Astrocyte (in vitro differentiated cells and primary cell): ENCODE measurements around the gene TMEM101. TPM values are rescaled to one million over a fixed set of nuclear protein-coding genes. Genes with fewer than 3 reads are reported as not detected.

Experiments used
- DNase-seq: peaks from one replicate; pipeline ENCODE4 v3.0.0-alpha.2; 2010; ENCODE audit warnings: low read depth
- FAIRE-seq: peaks from 2 replicates; lab custom pipeline; 2011; peaks lifted over from hg19 to GRCh38; lab: Jason Lieb, UNC
- H2AFZ ChIP-seq: 2 replicates; pipeline ENCODE4 v1.6.0; 2012; ENCODE audit warnings: low read depth, low read length, inconsistent platforms
- H3K27ac ChIP-seq: 2 replicates; pipeline ENCODE4 v1.5.1; 2011; ENCODE audit warnings: low read depth, low read length, inconsistent platforms
- H3K27me3 ChIP-seq: 2 replicates; pipeline ENCODE4 v1.6.0; 2011; ENCODE audit warnings: low read length, inconsistent platforms; ENCODE audit not compliant: insufficient read depth
- H3K36me3 ChIP-seq: 2 replicates; pipeline ENCODE4 v1.5.1; 2011; ENCODE audit warnings: low read length, inconsistent platforms; ENCODE audit not compliant: insufficient read depth
- H3K4me1 ChIP-seq: 2 replicates; pipeline ENCODE4 v1.5.1; 2011; ENCODE audit warnings: low read length, inconsistent platforms; ENCODE audit not compliant: insufficient read depth
- H3K4me2 ChIP-seq: 2 replicates; pipeline ENCODE4 v1.6.0; 2012; ENCODE audit warnings: low read length, inconsistent platforms
- H3K4me3 ChIP-seq: 2 replicates; pipeline ENCODE4 v1.5.1; 2011; ENCODE audit warnings: low read depth, mild to moderate bottlenecking, low read length, inconsistent platforms; ENCODE audit not compliant: insufficient read depth
- H3K79me2 ChIP-seq: 2 replicates; pipeline ENCODE4 v1.6.0; 2012; ENCODE audit warnings: mild to moderate bottlenecking, low read length, inconsistent platforms; ENCODE audit not compliant: insufficient read depth
- H3K9ac ChIP-seq: 2 replicates; pipeline ENCODE4 v1.6.0; 2012; ENCODE audit warnings: mild to moderate bottlenecking, low read length, inconsistent platforms
- H3K9me3 ChIP-seq: 2 replicates; pipeline ENCODE4 v1.5.1; 2012; ENCODE audit warnings: low read depth, mild to moderate bottlenecking, low read length, inconsistent platforms; ENCODE audit not compliant: insufficient read depth
- H4K20me1 ChIP-seq: 2 replicates; pipeline ENCODE4 v1.6.0; 2012; ENCODE audit warnings: low read length, inconsistent platforms; ENCODE audit not compliant: insufficient read depth
- H3K27ac Mint-ChIP-seq: one replicate; pipeline ENCODE4 v1.8.0; 2021; ENCODE audit warnings: mild to moderate bottlenecking, mixed read lengths; ENCODE audit not compliant: unreplicated experiment
- H3K27me3 Mint-ChIP-seq: one replicate; pipeline ENCODE4 v1.8.0; 2021; ENCODE audit warnings: low read depth, mixed read lengths; ENCODE audit not compliant: unreplicated experiment
- H3K36me3 Mint-ChIP-seq: one replicate; pipeline ENCODE4 v1.8.0; 2021; ENCODE audit warnings: low read depth, mixed read lengths; ENCODE audit not compliant: unreplicated experiment
- H3K4me1 Mint-ChIP-seq: one replicate; pipeline ENCODE4 v1.8.0; 2021; ENCODE audit warnings: low read depth, mixed read lengths; ENCODE audit not compliant: unreplicated experiment
- H3K4me3 Mint-ChIP-seq: one replicate; pipeline ENCODE4 v1.8.0; 2021; ENCODE audit warnings: mild to moderate bottlenecking, moderate library complexity, mixed read lengths; ENCODE audit not compliant: unreplicated experiment
- H3K9me3 Mint-ChIP-seq: one replicate; pipeline ENCODE4 v1.8.0; 2021; ENCODE audit warnings: mild to moderate bottlenecking, mixed read lengths; ENCODE audit not compliant: unreplicated experiment
- EZH2 ChIP-seq: IDR thresholded peaks from 2 replicates; pipeline ENCODE4 v1.6.1; 2012; ENCODE audit warnings: mild to moderate bottlenecking, low read length, inconsistent platforms; ENCODE audit not compliant: insufficient read depth
- total RNA-seq: library from RNA; stranded (reverse); gene quantifications from 2 replicates; pipeline ENCODE4 v1.2.1, GENCODE V29; 2021
- TF ChIP-seq, protein P1 (sequence below): IDR thresholded peaks from 2 replicates; pipeline ENCODE4 v1.5.1; 2011; ENCODE audit warnings: low read depth, mild to moderate bottlenecking, inconsistent platforms, low read length, moderate library complexity; ENCODE audit not compliant: insufficient read depth

TMEM101 gene
- total RNA-seq, 1 donor from 2014 or later = 17.1 TPM

- peak overlapping the region; percentile 20 for H3K4me3 ChIP-seq
- H3K4me3 Mint-ChIP-seq = no peak overlapping the region
These were observed 20.3 kb downstream of the TMEM101 start for GRCh38 chr17:43994272-43995149.

GRCh38 chr17:43992641-43993040 lies 22.1 kb downstream of the TMEM101 start:
- no peak overlapping the region for H3K9ac ChIP-seq
- H3K4me2 ChIP-seq = no peak overlapping the region
- Mint-ChIP-seq H3K27ac (no peak overlapping the region), H3K9me3 (peaks cover under 1% of the 10 kb centered on the region), H3K36me3 (no peaks in the 10 kb centered on the region), H3K4me3 (no peak overlapping the region), H3K4me1 (no peaks in the 10 kb centered on the region), H3K27me3 (peaks cover 22% of the 10 kb centered on the region)
- TF ChIP-seq, protein P1, sequence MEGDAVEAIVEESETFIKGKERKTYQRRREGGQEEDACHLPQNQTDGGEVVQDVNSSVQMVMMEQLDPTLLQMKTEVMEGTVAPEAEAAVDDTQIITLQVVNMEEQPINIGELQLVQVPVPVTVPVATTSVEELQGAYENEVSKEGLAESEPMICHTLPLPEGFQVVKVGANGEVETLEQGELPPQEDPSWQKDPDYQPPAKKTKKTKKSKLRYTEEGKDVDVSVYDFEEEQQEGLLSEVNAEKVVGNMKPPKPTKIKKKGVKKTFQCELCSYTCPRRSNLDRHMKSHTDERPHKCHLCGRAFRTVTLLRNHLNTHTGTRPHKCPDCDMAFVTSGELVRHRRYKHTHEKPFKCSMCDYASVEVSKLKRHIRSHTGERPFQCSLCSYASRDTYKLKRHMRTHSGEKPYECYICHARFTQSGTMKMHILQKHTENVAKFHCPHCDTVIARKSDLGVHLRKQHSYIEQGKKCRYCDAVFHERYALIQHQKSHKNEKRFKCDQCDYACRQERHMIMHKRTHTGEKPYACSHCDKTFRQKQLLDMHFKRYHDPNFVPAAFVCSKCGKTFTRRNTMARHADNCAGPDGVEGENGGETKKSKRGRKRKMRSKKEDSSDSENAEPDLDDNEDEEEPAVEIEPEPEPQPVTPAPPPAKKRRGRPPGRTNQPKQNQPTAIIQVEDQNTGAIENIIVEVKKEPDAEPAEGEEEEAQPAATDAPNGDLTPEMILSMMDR = no peak
- no peak for TF ChIP-seq EZH2
- H3K27ac ChIP-seq = no peak overlapping the region
- DNase-seq (no peak), FAIRE-seq (no peak)
- no peaks in the 10 kb centered on the region for H3K36me3 ChIP-seq
- no peak overlapping the region for H3K4me3 ChIP-seq
- H4K20me1 ChIP-seq = no peaks in the 10 kb centered on the region
- no peaks in the 10 kb centered on the region for H3K9me3 ChIP-seq
- H3K4me1 ChIP-seq = peaks cover 8% of the 10 kb centered on the region
- H3K27me3 ChIP-seq = peaks cover 15% of the 10 kb centered on the region
- H2AFZ ChIP-seq = no peak overlapping the region
- no peaks in the 10 kb centered on the region for H3K79me2 ChIP-seq

More at GRCh38 chr17:43994272-43995149, 20.3 kb downstream of the TMEM101 start:
- no peaks in the 10 kb centered on the region for H3K9me3 ChIP-seq
- peak overlapping the region; percentile 52 for H3K9ac ChIP-seq
- H4K20me1 ChIP-seq = no peaks in the 10 kb centered on the region
- H3K9me3 Mint-ChIP-seq = no peaks in the 10 kb centered on the region
- no peaks in the 10 kb centered on the region for H3K79me2 ChIP-seq
- H3K36me3 Mint-ChIP-seq = no peaks in the 10 kb centered on the region
- H3K27me3 Mint-ChIP-seq = peaks cover 12% of the 10 kb centered on the region
- H3K36me3 ChIP-seq = no peaks in the 10 kb centered on the region
- H3K4me1 ChIP-seq = peaks cover 8% of the 10 kb centered on the region
- peak overlapping the region; percentile 67 for H2AFZ ChIP-seq
- FAIRE-seq (no peak), DNase-seq (no peak)
- peaks cover 4% of the 10 kb centered on the region for H3K4me1 Mint-ChIP-seq
- no peak overlapping the region for H3K27ac ChIP-seq
- H3K27me3 ChIP-seq = peaks cover 9% of the 10 kb centered on the region
- no peak overlapping the region for H3K27ac Mint-ChIP-seq
- peak overlapping the region; percentile 81 for H3K4me2 ChIP-seq
- TF ChIP-seq EZH2 = peak; percentile 65
- TF ChIP-seq, protein P1 = peak; percentile 66

DNA sequence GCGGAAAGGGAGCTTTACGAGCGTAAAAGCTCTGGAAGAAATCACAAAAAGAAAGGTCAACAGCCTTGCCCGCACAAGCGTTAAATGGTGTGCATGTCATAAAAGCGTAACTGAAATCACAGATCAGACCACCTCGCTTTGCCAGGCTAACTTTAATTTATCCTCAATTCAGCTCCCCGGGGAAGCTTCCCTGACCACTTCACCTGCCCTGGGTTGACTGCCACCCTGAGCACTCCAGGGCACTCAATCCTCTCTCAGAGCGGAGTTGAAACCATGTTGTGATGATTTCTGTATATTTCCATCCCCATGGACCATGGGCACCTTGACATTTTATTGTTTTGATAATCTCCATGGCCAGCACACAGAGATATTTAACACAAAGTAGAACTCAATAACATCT lies 26.5 kb downstream of the TMEM101 start:
- no peak overlapping the region for H3K27ac Mint-ChIP-seq
- DNase-seq = no peak

More for the DNA sequence above, 26.5 kb downstream of the TMEM101 start:
- H3K36me3 Mint-ChIP-seq = no peaks in the 10 kb centered on the region
- Histone ChIP-seq H3K4me1 (no peaks in the 10 kb centered on the region), H3K36me3 (no peaks in the 10 kb centered on the region), H3K4me3 (no peak overlapping the region), H3K27me3 (peaks cover 29% of the 10 kb centered on the region), H3K9ac (no peak overlapping the region), H4K20me1 (no peaks in the 10 kb centered on the region), H3K79me2 (no peaks in the 10 kb centered on the region), H2AFZ (no peak overlapping the region), H3K27ac (no peak overlapping the region), H3K4me2 (no peak overlapping the region), H3K9me3 (no peaks in the 10 kb centered on the region)
- peaks cover 41% of the 10 kb centered on the region for H3K27me3 Mint-ChIP-seq
- TF ChIP-seq EZH2 = no peak
- TF ChIP-seq, protein P1 = no peak
- FAIRE-seq = no peak
- H3K4me3 Mint-ChIP-seq = no peak overlapping the region
- peaks cover 4% of the 10 kb centered on the region for H3K9me3 Mint-ChIP-seq
- H3K4me1 Mint-ChIP-seq = no peaks in the 10 kb centered on the region
